HepG2 (cell line): Measurements from ENCODE around the gene PDIA5. TPM values are rescaled to one million over a fixed set of nuclear protein-coding genes. Genes with fewer than 3 reads are reported as not detected.
A peak's percentile ranks its signal among the peaks of the same experiment; 100 is the strongest.

Experiments
- FOXA3 ChIP-seq: IDR thresholded peaks from 2 replicates; pipeline ENCODE4 v1.6.1; 2016; ENCODE audit warnings: missing genetic modification reagents, missing compliant biosample characterization
- GPN1 ChIP-seq: sonication (generic); formaldehyde crosslinking; IDR thresholded peaks from 2 replicates; pipeline ENCODE4 v1.5.1; 2020; ENCODE audit warnings: missing genetic modification reagents, borderline replicate concordance
- IRF2 ChIP-seq: IDR thresholded peaks from 2 replicates; pipeline ENCODE4 v1.6.1; 2018; ENCODE audit warnings: missing genetic modification reagents, missing compliant biosample characterization
- MAZ ChIP-seq, 2 experiments: sonication (generic) in 1 of 2; formaldehyde crosslinking in 1 of 2; IDR thresholded peaks; 2 replicates each; pipeline versions ENCODE4 v1.5.0 to v1.6.1; 2012 to 2020; ENCODE audit warnings: low read depth in 2 of 2, mild to moderate bottlenecking in 2 of 2, borderline replicate concordance in 1 of 2, improper control_type of control experiment in 1 of 2, low read length in 1 of 2, missing genetic modification reagents in 1 of 2, moderate library complexity in 1 of 2
- REL ChIP-seq: sonication (generic); formaldehyde crosslinking; conservative IDR thresholded peaks from 2 replicates; pipeline ENCODE4 v1.8.0; 2022; ENCODE audit warnings: mild to moderate bottlenecking, missing genetic modification reagents, moderate library complexity
- SAP130 ChIP-seq: IDR thresholded peaks from 2 replicates; pipeline ENCODE4 v1.6.1; 2016; ENCODE audit warnings: low read depth
- SOX6 ChIP-seq, 2 experiments: fragments of 450-650 bp in 1 of 2; sonication (generic) in 1 of 2; formaldehyde crosslinking in 1 of 2; IDR thresholded peaks; 2 replicates each; pipeline versions ENCODE4 v1.4.0 to v1.6.1; 2017 to 2020; ENCODE audit warnings: antibody characterized with exemption in 1 of 2, mild to moderate bottlenecking in 1 of 2, missing genetic modification reagents in 1 of 2
- TARDBP ChIP-seq: sonication (generic); formaldehyde crosslinking; IDR thresholded peaks from 2 replicates; pipeline ENCODE4 v1.8.0; 2022; ENCODE audit warnings: mild to moderate bottlenecking, missing genetic modification reagents
- TBX2 ChIP-seq: sonication (generic); formaldehyde crosslinking; IDR thresholded peaks from 2 replicates; pipeline ENCODE4 v1.5.0; 2020; ENCODE audit warnings: missing genetic modification reagents, mild to moderate bottlenecking, borderline replicate concordance
- TRAFD1 ChIP-seq: sonication (generic); formaldehyde crosslinking; IDR thresholded peaks from 2 replicates; pipeline ENCODE4 v1.5.1; 2020; ENCODE audit warnings: missing genetic modification reagents, mild to moderate bottlenecking, borderline replicate concordance
- YEATS4 ChIP-seq: sonication (generic); formaldehyde crosslinking; IDR thresholded peaks from 2 replicates; pipeline ENCODE4 v1.4.0; 2020; ENCODE audit warnings: missing genetic modification reagents, borderline replicate concordance
- ZNF17 ChIP-seq: sonication (generic); formaldehyde crosslinking; IDR thresholded peaks from 2 replicates; pipeline ENCODE4 v1.5.0; 2020; ENCODE audit warnings: mild to moderate bottlenecking, missing genetic modification reagents
- ZNF383 ChIP-seq: sonication (generic); formaldehyde crosslinking; IDR thresholded peaks from 2 replicates; pipeline ENCODE4 v1.4.0; 2020; ENCODE audit warnings: missing genetic modification reagents, mild to moderate bottlenecking, borderline replicate concordance
- polyA plus RNA-seq, 8 experiments: library from polyadenylated mRNA; depleted of rRNA in 3 of 8; stranded (reverse) in 7 of 8; unstranded in 1 of 8; fragments of >200 nt; fragmentation: Illumina TruSeq in 4 of 8; extraction: Trizol in 4 of 8; gene quantifications; 2 replicates each; pipeline versions ENCODE4 v1.2.1 to v1.2.3, GENCODE V29; 2011 to 2016; ENCODE audit warnings: low read depth in 4 of 8, missing spikeins in 1 of 8, mixed read lengths in 1 of 8; ENCODE audit not compliant: insufficient read depth in 1 of 8
- total RNA-seq, 5 experiments: library from RNA; depleted of rRNA; stranded (reverse); fragments of >200 nt; fragmentation: Illumina TruSeq; extraction: Trizol; gene quantifications; 2 replicates each; pipeline ENCODE4 v1.2.3, GENCODE V29; 2016; ENCODE audit warnings: low read depth in 1 of 5
- TF ChIP-seq, protein P1 (sequence below): sonication (generic); formaldehyde crosslinking; IDR thresholded peaks from 2 replicates; pipeline ENCODE4 v1.5.1; 2020; ENCODE audit warnings: mild to moderate bottlenecking, missing genetic modification reagents, moderate library complexity
- TF ChIP-seq, protein P2 (sequence below): sonication (generic); formaldehyde crosslinking; IDR thresholded peaks from 2 replicates; pipeline ENCODE4 v1.4.0; 2020; ENCODE audit warnings: mild to moderate bottlenecking, missing genetic modification reagents
- TF ChIP-seq, protein P3 (sequence below): sonication (generic); formaldehyde crosslinking; IDR thresholded peaks from 2 replicates; pipeline ENCODE4 v1.4.0; 2020; ENCODE audit warnings: missing genetic modification reagents, borderline replicate concordance
- TF ChIP-seq, protein P4 (sequence below): IDR thresholded peaks from 2 replicates; pipeline ENCODE4 v1.4.0; 2020; ENCODE audit warnings: mild to moderate bottlenecking, missing genetic modification reagents

PDIA5 gene
- total and polyA plus RNA-seq, 2 of the 13 experiments (the other 11 are each of a cell fraction or from before 2014, with no cell fraction given), result 51.3 to 74.3 TPM

DNA sequence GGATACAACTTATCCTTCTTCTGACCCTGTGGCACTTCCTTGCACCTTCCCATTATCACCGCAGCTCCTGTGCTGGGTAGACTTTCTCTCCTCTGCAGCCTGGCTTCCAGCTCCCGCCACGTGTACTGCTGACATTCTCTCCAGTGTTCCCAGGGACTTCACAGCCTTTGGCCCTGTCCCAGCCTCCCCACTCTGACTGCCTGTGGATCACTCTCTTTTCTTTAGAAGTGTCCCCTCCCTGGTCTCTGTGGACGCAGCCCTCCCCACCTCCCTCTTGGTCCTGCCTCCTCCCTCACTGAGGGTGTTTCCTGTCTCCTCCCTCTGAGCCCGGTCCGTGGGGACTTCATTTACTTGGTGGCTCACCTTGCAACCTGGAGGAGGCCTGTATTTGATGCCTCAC, 17.4 kb downstream of the PDIA5 start (continued):
- TF ChIP-seq MAZ (IDR thresholded peaks at IDR 0.05; ENCODE audit: borderline replicate concordance, low read depth, low read length) (no peak), MAZ (CRISPR knock-in tag; IDR thresholded peaks at IDR 0.05; ENCODE audit: low read depth) (no peak), TRAFD1 (CRISPR knock-in tag) (no peak), TARDBP (CRISPR knock-in tag) (no peak), ZNF17 (CRISPR knock-in tag) (no peak), REL (no peak), SAP130 (CRISPR knock-in tag) (peak; percentile 33), FOXA3 (CRISPR knock-in tag) (no peak), SOX6 (IDR thresholded peaks at IDR 0.05) (no peak), SOX6 (CRISPR knock-in tag; IDR thresholded peaks at IDR 0.05) (no peak), ZNF383 (CRISPR knock-in tag) (no peak), YEATS4 (no peak), TBX2 (no peak), IRF2 (CRISPR knock-in tag) (no peak), GPN1 (no peak)
- TF ChIP-seq, protein P1, sequence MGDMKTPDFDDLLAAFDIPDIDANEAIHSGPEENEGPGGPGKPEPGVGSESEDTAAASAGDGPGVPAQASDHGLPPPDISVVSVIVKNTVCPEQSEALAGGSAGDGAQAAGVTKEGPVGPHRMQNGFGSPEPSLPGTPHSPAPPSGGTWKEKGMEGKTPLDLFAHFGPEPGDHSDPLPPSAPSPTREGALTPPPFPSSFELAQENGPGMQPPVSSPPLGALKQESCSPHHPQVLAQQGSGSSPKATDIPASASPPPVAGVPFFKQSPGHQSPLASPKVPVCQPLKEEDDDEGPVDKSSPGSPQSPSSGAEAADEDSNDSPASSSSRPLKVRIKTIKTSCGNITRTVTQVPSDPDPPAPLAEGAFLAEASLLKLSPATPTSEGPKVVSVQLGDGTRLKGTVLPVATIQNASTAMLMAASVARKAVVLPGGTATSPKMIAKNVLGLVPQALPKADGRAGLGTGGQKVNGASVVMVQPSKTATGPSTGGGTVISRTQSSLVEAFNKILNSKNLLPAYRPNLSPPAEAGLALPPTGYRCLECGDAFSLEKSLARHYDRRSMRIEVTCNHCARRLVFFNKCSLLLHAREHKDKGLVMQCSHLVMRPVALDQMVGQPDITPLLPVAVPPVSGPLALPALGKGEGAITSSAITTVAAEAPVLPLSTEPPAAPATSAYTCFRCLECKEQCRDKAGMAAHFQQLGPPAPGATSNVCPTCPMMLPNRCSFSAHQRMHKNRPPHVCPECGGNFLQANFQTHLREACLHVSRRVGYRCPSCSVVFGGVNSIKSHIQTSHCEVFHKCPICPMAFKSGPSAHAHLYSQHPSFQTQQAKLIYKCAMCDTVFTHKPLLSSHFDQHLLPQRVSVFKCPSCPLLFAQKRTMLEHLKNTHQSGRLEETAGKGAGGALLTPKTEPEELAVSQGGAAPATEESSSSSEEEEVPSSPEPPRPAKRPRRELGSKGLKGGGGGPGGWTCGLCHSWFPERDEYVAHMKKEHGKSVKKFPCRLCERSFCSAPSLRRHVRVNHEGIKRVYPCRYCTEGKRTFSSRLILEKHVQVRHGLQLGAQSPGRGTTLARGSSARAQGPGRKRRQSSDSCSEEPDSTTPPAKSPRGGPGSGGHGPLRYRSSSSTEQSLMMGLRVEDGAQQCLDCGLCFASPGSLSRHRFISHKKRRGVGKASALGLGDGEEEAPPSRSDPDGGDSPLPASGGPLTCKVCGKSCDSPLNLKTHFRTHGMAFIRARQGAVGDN (CRISPR knock-in tag), result peak; percentile 63
- TF ChIP-seq, protein P2, sequence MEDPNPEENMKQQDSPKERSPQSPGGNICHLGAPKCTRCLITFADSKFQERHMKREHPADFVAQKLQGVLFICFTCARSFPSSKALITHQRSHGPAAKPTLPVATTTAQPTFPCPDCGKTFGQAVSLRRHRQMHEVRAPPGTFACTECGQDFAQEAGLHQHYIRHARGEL (CRISPR knock-in tag), result no peak
- TF ChIP-seq, protein P3, sequence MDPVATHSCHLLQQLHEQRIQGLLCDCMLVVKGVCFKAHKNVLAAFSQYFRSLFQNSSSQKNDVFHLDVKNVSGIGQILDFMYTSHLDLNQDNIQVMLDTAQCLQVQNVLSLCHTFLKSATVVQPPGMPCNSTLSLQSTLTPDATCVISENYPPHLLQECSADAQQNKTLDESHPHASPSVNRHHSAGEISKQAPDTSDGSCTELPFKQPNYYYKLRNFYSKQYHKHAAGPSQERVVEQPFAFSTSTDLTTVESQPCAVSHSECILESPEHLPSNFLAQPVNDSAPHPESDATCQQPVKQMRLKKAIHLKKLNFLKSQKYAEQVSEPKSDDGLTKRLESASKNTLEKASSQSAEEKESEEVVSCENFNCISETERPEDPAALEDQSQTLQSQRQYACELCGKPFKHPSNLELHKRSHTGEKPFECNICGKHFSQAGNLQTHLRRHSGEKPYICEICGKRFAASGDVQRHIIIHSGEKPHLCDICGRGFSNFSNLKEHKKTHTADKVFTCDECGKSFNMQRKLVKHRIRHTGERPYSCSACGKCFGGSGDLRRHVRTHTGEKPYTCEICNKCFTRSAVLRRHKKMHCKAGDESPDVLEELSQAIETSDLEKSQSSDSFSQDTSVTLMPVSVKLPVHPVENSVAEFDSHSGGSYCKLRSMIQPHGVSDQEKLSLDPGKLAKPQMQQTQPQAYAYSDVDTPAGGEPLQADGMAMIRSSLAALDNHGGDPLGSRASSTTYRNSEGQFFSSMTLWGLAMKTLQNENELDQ (CRISPR knock-in tag), result no peak
- TF ChIP-seq, protein P4, sequence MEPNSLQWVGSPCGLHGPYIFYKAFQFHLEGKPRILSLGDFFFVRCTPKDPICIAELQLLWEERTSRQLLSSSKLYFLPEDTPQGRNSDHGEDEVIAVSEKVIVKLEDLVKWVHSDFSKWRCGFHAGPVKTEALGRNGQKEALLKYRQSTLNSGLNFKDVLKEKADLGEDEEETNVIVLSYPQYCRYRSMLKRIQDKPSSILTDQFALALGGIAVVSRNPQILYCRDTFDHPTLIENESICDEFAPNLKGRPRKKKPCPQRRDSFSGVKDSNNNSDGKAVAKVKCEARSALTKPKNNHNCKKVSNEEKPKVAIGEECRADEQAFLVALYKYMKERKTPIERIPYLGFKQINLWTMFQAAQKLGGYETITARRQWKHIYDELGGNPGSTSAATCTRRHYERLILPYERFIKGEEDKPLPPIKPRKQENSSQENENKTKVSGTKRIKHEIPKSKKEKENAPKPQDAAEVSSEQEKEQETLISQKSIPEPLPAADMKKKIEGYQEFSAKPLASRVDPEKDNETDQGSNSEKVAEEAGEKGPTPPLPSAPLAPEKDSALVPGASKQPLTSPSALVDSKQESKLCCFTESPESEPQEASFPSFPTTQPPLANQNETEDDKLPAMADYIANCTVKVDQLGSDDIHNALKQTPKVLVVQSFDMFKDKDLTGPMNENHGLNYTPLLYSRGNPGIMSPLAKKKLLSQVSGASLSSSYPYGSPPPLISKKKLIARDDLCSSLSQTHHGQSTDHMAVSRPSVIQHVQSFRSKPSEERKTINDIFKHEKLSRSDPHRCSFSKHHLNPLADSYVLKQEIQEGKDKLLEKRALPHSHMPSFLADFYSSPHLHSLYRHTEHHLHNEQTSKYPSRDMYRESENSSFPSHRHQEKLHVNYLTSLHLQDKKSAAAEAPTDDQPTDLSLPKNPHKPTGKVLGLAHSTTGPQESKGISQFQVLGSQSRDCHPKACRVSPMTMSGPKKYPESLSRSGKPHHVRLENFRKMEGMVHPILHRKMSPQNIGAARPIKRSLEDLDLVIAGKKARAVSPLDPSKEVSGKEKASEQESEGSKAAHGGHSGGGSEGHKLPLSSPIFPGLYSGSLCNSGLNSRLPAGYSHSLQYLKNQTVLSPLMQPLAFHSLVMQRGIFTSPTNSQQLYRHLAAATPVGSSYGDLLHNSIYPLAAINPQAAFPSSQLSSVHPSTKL (CRISPR knock-in tag), result no peak
